RWPE1 (cell line): ENCODE measurements around the gene SLC35G1.

Source experiments
- CTCF ChIA-PET: fragments of 350-600 bp; sonication (Branson Sonifier 250); formaldehyde crosslinking; extraction: SDS; loops from one replicate; lab custom pipeline; 2021; lab: Yijun Ruan, JAX
- POLR2A ChIA-PET: fragments of 400-600 bp; formaldehyde crosslinking; extraction: SDS; loops from one replicate; lab custom pipeline; 2020; ENCODE audit warnings: antibody characterized with exemption; ENCODE audit not compliant: low non-redundant PET; lab: Yijun Ruan, JAX
- DNase-seq: peaks from one replicate; pipeline ENCODE4 v3.0.0; 2012; ENCODE audit warnings: low spot score
- H3K27ac ChIP-seq: fragments of 450-650 bp; 2 replicates; pipeline ENCODE4 v1.5.1; 2017
- TF ChIP-seq, protein P1 (sequence below): fragments of 450-650 bp; conservative IDR thresholded peaks from 2 replicates; pipeline ENCODE4 v1.5.1; 2017; ENCODE audit warnings: low read depth, mild to moderate bottlenecking

SLC35G1 gene

DNA sequence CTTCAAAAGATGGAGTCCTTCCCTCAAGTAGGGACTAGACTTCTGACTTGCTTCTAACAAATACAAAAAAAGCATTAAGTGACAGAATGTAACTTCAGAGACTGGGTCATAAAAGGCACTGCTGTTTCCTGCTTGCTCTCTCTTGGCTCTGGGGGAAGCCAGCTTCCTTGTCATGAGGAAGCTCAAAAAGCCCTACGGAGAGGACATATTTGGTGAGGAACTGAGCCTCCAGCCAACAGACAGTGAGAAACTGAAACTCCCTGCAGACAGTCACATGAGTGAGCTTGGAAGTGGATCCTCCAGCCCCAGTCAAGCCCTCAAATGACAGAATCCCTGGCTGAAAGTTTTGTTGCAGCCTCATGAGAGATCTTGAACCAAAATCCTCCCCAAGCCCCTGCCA is 26.3 kb upstream of the SLC35G1 start:
- TF ChIP-seq, protein P1, sequence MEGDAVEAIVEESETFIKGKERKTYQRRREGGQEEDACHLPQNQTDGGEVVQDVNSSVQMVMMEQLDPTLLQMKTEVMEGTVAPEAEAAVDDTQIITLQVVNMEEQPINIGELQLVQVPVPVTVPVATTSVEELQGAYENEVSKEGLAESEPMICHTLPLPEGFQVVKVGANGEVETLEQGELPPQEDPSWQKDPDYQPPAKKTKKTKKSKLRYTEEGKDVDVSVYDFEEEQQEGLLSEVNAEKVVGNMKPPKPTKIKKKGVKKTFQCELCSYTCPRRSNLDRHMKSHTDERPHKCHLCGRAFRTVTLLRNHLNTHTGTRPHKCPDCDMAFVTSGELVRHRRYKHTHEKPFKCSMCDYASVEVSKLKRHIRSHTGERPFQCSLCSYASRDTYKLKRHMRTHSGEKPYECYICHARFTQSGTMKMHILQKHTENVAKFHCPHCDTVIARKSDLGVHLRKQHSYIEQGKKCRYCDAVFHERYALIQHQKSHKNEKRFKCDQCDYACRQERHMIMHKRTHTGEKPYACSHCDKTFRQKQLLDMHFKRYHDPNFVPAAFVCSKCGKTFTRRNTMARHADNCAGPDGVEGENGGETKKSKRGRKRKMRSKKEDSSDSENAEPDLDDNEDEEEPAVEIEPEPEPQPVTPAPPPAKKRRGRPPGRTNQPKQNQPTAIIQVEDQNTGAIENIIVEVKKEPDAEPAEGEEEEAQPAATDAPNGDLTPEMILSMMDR, result no peak
- H3K27ac ChIP-seq, result no peak overlapping the region
- POLR2A ChIA-PET, result no interaction called here
- CTCF ChIA-PET, result no interaction called here
- no peak for DNase-seq

DNA sequence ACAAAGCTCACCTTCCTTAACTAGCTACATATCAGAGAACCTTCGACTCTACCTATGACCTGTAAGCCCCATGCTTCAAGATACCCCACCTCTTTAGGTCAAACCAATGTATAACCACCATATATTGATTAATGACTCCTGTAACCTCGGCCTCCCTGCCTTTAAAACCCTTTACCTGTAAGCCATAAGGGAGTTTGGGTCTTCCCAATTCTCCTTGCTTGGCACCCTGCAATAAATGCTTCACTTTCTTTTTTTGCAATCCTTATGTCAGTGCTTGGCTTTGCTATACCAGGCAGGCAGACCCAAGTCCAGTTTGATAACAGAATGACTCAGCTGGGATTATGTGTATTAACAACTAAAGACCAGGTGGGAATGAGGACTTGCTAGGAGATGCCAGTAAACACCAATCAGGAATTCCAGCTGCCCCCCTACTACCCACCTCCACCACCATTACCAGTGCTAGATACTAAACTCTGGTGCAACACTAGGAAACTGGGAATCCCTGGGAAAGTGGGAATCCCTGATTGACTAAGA is 22.0 kb upstream of the SLC35G1 start:
- TF ChIP-seq, protein P1, result no peak
- DNase-seq, result no peak
- CTCF ChIA-PET, result interaction anchor here (0.9 kb wide), 1 partner anchor 13 kb away, joined by 3 read pairs; no protein-coding TSS in a partner anchor
- POLR2A ChIA-PET, result interaction anchor here (0.6 kb wide), 1 partner anchor 26 kb away, joined by 5 read pairs; no protein-coding TSS in a partner anchor
- no peak overlapping the region for H3K27ac ChIP-seq

DNA sequence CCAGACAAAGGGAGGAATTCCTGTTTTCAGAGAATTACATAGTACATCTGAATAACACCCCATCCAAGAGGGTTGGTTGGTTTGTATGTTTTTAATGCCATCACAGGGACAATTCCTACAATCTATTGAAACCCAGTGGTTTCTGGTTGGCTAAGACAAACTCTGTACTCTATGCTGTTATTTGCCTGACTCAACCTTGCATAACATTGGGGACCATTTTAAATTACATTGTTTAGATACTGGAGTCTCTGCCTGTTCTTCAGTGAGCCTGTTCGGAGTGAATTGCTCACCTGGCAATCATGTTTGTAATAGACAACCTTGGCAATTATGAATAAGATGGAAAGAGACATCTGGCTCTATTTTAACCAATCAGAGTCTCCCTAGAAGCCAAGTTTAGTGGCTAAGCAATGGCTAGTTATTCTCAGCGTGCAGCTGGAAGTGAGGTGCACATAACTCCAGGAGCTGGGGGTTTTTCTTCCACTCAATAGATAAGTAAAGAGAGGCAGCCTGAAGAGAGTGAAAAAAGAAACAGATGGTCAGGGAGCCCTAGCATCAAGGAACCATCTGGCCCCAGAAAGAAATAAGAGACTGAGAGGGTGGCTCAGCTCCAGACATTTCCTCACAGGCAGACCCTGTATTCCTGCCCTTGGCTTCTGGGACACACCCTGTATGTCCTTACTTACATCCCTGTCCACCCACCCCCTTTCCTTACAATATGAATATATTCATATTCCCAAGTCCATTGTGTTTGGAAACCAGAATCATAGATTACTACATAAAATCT is 21.2 kb upstream of the SLC35G1 start:
- DNase-seq, result no peak
- TF ChIP-seq, protein P1, result no peak
- POLR2A ChIA-PET, result no interaction called here
- no peak overlapping the region for H3K27ac ChIP-seq
- CTCF ChIA-PET, result no interaction called here

DNA sequence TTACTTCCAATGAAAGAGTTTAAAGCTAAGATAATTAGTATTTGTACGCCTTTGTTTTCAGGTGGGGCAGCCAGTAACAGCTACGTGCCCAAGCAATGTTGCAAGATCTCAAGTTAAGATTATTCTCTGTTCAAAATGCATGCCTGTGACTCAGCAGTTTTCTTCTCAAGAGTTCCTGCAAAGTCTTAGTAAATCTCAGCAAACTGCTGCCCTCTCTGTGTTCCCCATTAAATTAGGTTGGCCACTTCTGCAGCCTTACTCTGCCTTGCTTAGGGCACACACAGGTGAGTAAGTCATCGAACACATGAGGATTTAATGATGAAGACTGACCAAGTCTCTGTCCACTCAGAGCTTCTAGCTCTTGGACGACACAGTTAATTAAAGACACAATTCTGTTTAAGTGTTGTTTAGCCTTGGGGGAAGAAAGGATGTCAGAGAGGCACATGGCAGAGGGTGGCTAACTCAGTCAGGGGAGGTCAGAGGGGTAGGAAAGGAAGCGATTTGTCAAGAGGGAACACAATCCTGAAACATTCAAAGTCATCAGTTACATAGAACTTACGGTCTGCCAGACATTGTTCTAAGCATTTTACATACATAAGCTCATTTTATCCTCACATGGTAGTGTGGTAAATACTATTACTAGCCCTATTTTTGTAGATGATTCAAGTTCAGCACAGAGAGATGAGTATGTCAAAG is 20.2 kb upstream of the SLC35G1 start:
- ChIA-PET CTCF (interaction anchor here (0.5 to 0.7 kb wide), 4 partner anchors 57 to 1700 kb away, joined by 3 to 5 read pairs (median 3); no protein-coding TSS in a partner anchor), POLR2A (no interaction called here)

DNA sequence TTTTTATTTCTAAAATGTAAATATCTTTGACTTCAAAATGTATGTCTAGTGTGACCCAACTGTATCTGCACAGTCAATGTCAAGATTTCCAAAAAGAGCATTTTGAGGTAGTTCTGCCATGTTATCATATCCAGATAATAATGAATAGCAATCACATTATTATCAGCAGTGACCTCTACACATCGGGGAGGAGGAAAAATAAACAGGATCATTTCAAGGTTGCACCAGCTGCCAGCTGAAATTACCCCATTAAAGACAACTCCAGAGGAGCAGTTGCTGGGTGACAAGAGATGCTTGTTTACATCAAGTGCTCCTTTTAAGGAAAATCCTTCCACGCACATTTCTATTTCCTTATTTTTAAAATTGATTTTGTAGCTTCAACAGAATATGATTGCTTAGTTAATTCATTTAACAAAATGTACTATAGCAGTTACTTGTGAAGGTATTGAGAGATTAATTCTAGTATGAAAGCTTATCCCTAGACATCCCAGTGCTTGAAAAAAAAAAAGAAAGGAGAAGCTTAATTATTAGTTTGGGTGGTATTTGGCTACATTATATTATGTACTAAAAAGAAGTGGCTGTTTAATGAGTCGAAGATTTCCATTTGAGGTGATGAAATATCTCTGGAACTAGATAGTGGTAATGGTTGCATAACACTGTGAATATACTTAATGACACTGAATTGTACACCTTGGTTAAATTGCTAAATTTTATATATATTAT is 19.3 kb upstream of the SLC35G1 start:
- ChIA-PET CTCF (interaction anchor here (0.5 to 0.7 kb wide), 4 partner anchors 58 to 1699 kb away, joined by 3 to 5 read pairs (median 3); no protein-coding TSS in a partner anchor), POLR2A (no interaction called here)
- DNase-seq, result no peak
- TF ChIP-seq, protein P1, result no peak
- H3K27ac ChIP-seq, result no peak overlapping the region

More for the DNA sequence above, 20.2 kb upstream of the SLC35G1 start:
- TF ChIP-seq, protein P1, result no peak
- H3K27ac ChIP-seq, result no peak overlapping the region
- no peak for DNase-seq

DNA sequence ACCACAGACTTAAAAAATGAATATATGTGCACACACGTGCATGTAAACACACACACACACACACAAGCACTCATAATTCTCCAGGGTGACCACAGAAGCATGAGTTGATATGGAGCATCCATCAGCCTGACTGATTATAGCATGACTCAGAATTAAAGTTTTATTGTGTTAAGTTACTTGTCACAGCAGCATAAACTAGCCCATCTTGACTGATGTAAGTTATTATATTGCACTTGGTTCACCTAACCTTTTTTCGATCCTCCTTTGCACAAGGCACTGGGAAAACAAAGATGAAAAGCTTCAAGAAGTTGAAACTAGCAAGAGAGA is 18.8 kb upstream of the SLC35G1 start:
- CTCF ChIA-PET, result interaction anchor here (0.6 kb wide), 1 partner anchor 338 kb away, joined by 3 read pairs; no protein-coding TSS in a partner anchor
- TF ChIP-seq, protein P1, result no peak
- POLR2A ChIA-PET, result no interaction called here

More for the DNA sequence above, 18.8 kb upstream of the SLC35G1 start:
- H3K27ac ChIP-seq, result no peak overlapping the region
- no peak for DNase-seq
